HepG2 (cell line): ENCODE results near the gene NCBP2. TPM values are rescaled to one million over a fixed set of nuclear protein-coding genes. Genes with fewer than 3 reads are reported as not detected.

ENCODE experiments used
- CCDC6 ChIP-seq: sonication (generic); formaldehyde crosslinking; IDR thresholded peaks from 2 replicates; pipeline ENCODE4 v1.8.1; 2022; ENCODE audit warnings: mild to moderate bottlenecking, missing genetic modification reagents, moderate library complexity
- DNMT3B ChIP-seq: conservative IDR thresholded peaks from 2 replicates; pipeline ENCODE4 v1.6.1; 2016; ENCODE audit warnings: missing biosample characterization, control low read depth
- FOSL2 ChIP-seq: sonication (generic); formaldehyde crosslinking; IDR thresholded peaks from 2 replicates; pipeline ENCODE4 v1.4.0; 2020; ENCODE audit warnings: missing genetic modification reagents
- RXRA ChIP-seq: sonication (generic); formaldehyde crosslinking; IDR thresholded peaks from 2 replicates; pipeline ENCODE4 v1.5.1; 2020; ENCODE audit warnings: missing genetic modification reagents
- SP4 ChIP-seq: sonication (generic); formaldehyde crosslinking; IDR thresholded peaks from 2 replicates; pipeline ENCODE4 v1.8.1; 2023; ENCODE audit warnings: mild to moderate bottlenecking, missing genetic modification reagents
- TP53 ChIP-seq: sonication (generic); formaldehyde crosslinking; conservative IDR thresholded peaks from 2 replicates; pipeline ENCODE4 v1.4.0; 2020; ENCODE audit warnings: missing genetic modification reagents
- YY1 ChIP-seq: IDR thresholded peaks from 2 replicates; pipeline ENCODE4 v1.6.1; 2011; ENCODE audit warnings: low read length, low read depth, moderate library complexity, mild to moderate bottlenecking; ENCODE audit not compliant: insufficient read depth, insufficient replicate concordance
- ZFY ChIP-seq: sonication (generic); formaldehyde crosslinking; IDR thresholded peaks from 2 replicates; pipeline ENCODE4 v1.4.0; 2020; ENCODE audit warnings: missing genetic modification reagents
- ZNF235 ChIP-seq: sonication (generic); formaldehyde crosslinking; IDR thresholded peaks from 2 replicates; pipeline ENCODE4 v1.8.1; 2023; ENCODE audit warnings: mild to moderate bottlenecking, missing genetic modification reagents, borderline replicate concordance
- ZNF549 ChIP-seq: sonication (generic); formaldehyde crosslinking; IDR thresholded peaks from 2 replicates; pipeline ENCODE4 v1.5.0; 2020; ENCODE audit warnings: missing genetic modification reagents
- ZNF652 ChIP-seq: IDR thresholded peaks from 2 replicates; pipeline ENCODE4 v1.6.1; 2016; ENCODE audit warnings: low read depth, borderline replicate concordance
- ZNF678 ChIP-seq: sonication (generic); formaldehyde crosslinking; IDR thresholded peaks from 2 replicates; pipeline ENCODE4 v1.4.0; 2020; ENCODE audit warnings: mild to moderate bottlenecking, missing genetic modification reagents
- polyA plus RNA-seq, 8 experiments: library from polyadenylated mRNA; depleted of rRNA in 3 of 8; stranded (reverse) in 7 of 8; unstranded in 1 of 8; fragments of >200 nt; fragmentation: Illumina TruSeq in 4 of 8; extraction: Trizol in 4 of 8; gene quantifications; 2 replicates each; pipeline versions ENCODE4 v1.2.1 to v1.2.3, GENCODE V29; 2011 to 2016; ENCODE audit warnings: low read depth in 4 of 8, missing spikeins in 1 of 8, mixed read lengths in 1 of 8; ENCODE audit not compliant: insufficient read depth in 1 of 8
- total RNA-seq, 5 experiments: library from RNA; depleted of rRNA; stranded (reverse); fragments of >200 nt; fragmentation: Illumina TruSeq; extraction: Trizol; gene quantifications; 2 replicates each; pipeline ENCODE4 v1.2.3, GENCODE V29; 2016; ENCODE audit warnings: low read depth in 1 of 5
- TF ChIP-seq, protein P1 (sequence below): sonication (generic); formaldehyde crosslinking; IDR thresholded peaks from 2 replicates; pipeline ENCODE4 v1.4.0; 2020; ENCODE audit warnings: missing genetic modification reagents
- TF ChIP-seq, protein P2 (sequence below): sonication (generic); formaldehyde crosslinking; IDR thresholded peaks from 2 replicates; pipeline ENCODE4 v1.5.0; 2020; ENCODE audit warnings: missing genetic modification reagents
- TF ChIP-seq, protein P3 (sequence below): sonication (generic); formaldehyde crosslinking; IDR thresholded peaks from 2 replicates; pipeline ENCODE4 v1.4.0; 2020; ENCODE audit warnings: missing genetic modification reagents
- TF ChIP-seq, protein P4 (sequence below): sonication (generic); formaldehyde crosslinking; IDR thresholded peaks from 2 replicates; pipeline ENCODE4 v1.4.0; 2020; ENCODE audit warnings: missing genetic modification reagents, borderline replicate concordance
- TF ChIP-seq, protein P5 (sequence below): sonication (generic); formaldehyde crosslinking; IDR thresholded peaks from one replicate; pipeline ENCODE4 v1.5.1; 2020; ENCODE audit warnings: mild to moderate bottlenecking, missing genetic modification reagents; ENCODE audit errors: not compliant biosample characterization

The NCBP2 gene
- total and polyA plus RNA-seq, 2 of the 13 experiments (the other 11 are each of a cell fraction or from before 2014, with no cell fraction given): 58.7 to 95.5 TPM

DNA sequence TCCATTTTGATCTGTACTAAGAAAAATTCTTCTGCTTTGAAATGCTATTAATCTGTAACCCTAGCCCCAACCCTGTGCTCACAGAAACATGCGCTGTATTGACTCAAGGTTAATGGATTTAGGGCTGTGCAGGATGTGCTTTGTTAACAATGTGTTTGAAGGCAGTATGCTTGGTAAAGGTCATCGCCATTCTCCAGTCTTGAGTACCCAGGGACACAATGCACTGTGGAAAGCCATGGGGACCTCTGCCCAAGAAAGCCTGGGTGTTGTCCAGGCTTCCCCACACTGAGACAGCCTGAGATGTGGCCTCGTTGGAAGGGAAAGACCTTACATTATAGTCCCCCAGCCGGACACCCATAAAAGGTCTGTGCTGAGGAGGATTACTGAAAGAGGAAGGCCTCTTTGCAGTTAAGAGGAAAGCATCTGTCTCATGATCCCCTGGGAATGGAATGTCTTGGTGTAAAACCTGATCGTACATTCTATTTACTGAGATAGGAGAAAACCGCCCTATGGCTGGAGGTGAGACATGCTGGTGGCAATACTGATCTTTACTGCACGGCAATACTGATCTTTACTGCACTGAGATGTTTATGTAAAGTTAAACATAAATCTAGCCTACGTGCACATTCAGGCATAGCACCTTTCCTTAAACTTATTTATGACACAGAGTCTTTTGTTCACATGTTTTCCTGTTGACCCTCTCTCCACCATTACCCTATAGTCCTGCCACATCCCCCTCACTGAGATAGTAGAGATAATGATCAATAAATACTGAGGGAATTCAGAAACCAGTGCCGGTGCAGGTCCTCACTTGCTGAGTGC, 20.0 kb upstream of the NCBP2 start (continued):
- TF ChIP-seq SP4: no peak
- TF ChIP-seq ZNF678 (CRISPR knock-in tag): no peak; the same call in 1 of the 2 replicates
- peak; percentile 39; the same call in 1 of the 2 replicates for TF ChIP-seq ZFY (CRISPR knock-in tag)
- TF ChIP-seq TP53: no peak
- TF ChIP-seq, protein P1, sequence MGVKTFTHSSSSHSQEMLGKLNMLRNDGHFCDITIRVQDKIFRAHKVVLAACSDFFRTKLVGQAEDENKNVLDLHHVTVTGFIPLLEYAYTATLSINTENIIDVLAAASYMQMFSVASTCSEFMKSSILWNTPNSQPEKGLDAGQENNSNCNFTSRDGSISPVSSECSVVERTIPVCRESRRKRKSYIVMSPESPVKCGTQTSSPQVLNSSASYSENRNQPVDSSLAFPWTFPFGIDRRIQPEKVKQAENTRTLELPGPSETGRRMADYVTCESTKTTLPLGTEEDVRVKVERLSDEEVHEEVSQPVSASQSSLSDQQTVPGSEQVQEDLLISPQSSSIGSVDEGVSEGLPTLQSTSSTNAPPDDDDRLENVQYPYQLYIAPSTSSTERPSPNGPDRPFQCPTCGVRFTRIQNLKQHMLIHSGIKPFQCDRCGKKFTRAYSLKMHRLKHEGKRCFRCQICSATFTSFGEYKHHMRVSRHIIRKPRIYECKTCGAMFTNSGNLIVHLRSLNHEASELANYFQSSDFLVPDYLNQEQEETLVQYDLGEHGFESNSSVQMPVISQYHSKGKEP: no peak
- peak; percentile 85; the same call in 1 of the 2 replicates for TF ChIP-seq RXRA (CRISPR knock-in tag)
- TF ChIP-seq, protein P2, sequence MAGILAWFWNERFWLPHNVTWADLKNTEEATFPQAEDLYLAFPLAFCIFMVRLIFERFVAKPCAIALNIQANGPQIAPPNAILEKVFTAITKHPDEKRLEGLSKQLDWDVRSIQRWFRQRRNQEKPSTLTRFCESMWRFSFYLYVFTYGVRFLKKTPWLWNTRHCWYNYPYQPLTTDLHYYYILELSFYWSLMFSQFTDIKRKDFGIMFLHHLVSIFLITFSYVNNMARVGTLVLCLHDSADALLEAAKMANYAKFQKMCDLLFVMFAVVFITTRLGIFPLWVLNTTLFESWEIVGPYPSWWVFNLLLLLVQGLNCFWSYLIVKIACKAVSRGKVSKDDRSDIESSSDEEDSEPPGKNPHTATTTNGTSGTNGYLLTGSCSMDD (CRISPR knock-in tag): no peak
- no peak for TF ChIP-seq ZNF549
- TF ChIP-seq YY1: no peak
- peak; percentile 41 for TF ChIP-seq FOSL2 (CRISPR knock-in tag)
- TF ChIP-seq ZNF235 (CRISPR knock-in tag): no peak
- peak; percentile 35; the same call in 1 of the 2 replicates for TF ChIP-seq ZNF652
- TF ChIP-seq, protein P3, sequence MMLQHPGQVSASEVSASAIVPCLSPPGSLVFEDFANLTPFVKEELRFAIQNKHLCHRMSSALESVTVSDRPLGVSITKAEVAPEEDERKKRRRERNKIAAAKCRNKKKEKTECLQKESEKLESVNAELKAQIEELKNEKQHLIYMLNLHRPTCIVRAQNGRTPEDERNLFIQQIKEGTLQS: no peak
- TF ChIP-seq, protein P4, sequence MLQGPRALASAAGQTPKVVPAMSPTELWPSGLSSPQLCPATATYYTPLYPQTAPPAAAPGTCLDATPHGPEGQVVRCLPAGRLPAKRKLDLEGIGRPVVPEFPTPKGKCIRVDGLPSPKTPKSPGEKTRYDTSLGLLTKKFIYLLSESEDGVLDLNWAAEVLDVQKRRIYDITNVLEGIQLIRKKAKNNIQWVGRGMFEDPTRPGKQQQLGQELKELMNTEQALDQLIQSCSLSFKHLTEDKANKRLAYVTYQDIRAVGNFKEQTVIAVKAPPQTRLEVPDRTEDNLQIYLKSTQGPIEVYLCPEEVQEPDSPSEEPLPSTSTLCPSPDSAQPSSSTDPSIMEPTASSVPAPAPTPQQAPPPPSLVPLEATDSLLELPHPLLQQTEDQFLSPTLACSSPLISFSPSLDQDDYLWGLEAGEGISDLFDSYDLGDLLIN: no peak
- TF ChIP-seq, protein P5, sequence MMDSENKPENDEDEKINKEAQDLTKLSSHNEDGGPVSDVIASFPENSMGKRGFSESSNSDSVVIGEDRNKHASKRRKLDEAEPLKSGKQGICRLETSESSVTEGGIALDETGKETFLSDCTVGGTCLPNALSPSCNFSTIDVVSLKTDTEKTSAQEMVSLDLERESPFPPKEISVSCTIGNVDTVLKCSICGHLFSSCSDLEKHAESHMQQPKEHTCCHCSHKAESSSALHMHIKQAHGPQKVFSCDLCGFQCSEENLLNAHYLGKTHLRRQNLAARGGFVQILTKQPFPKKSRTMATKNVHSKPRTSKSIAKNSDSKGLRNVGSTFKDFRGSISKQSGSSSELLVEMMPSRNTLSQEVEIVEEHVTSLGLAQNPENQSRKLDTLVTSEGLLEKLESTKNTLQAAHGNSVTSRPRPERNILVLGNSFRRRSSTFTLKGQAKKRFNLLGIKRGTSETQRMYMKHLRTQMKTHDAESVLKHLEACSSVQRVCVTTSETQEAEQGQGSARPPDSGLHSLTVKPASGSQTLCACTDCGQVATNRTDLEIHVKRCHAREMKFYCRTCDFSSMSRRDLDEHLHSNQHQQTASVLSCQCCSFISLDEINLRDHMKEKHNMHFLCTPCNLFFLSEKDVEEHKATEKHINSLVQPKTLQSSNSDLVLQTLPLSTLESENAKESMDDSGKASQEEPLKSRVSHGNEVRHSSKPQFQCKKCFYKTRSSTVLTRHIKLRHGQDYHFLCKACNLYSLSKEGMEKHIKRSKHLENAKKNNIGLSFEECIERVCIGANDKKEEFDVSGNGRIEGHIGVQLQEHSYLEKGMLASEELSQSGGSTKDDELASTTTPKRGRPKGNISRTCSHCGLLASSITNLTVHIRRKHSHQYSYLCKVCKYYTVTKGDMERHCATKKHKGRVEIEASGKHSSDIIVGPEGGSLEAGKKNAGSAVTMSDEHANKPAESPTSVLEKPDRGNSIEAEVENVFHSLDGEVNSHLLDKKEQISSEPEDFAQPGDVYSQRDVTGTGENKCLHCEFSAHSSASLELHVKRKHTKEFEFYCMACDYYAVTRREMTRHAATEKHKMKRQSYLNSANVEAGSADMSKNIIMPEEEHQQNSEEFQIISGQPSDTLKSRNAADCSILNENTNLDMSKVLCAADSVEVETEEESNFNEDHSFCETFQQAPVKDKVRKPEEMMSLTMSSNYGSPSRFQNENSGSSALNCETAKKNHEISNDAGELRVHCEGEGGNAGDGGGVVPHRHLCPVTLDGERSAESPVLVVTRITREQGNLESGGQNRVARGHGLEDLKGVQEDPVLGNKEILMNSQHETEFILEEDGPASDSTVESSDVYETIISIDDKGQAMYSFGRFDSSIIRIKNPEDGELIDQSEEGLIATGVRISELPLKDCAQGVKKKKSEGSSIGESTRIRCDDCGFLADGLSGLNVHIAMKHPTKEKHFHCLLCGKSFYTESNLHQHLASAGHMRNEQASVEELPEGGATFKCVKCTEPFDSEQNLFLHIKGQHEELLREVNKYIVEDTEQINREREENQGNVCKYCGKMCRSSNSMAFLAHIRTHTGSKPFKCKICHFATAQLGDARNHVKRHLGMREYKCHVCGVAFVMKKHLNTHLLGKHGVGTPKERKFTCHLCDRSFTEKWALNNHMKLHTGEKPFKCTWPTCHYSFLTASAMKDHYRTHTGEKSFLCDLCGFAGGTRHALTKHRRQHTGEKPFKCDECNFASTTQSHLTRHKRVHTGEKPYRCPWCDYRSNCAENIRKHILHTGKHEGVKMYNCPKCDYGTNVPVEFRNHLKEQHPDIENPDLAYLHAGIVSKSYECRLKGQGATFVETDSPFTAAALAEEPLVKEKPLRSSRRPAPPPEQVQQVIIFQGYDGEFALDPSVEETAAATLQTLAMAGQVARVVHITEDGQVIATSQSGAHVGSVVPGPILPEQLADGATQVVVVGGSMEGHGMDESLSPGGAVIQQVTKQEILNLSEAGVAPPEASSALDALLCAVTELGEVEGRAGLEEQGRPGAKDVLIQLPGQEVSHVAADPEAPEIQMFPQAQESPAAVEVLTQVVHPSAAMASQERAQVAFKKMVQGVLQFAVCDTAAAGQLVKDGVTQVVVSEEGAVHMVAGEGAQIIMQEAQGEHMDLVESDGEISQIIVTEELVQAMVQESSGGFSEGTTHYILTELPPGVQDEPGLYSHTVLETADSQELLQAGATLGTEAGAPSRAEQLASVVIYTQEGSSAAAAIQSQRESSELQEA (CRISPR knock-in tag): no peak
- peak; percentile 66; the same call in 1 of the 2 replicates for TF ChIP-seq CCDC6 (CRISPR knock-in tag)
- TF ChIP-seq DNMT3B: no peak
